ENCODE measurements around the gene GBX2.

The GBX2 gene

GRCh38 chr2:236125541-236125940 lies 42.6 kb downstream of the GBX2 start:
- TF ChIP-seq CTCF (conservative IDR thresholded peaks at IDR 0.05; ENCODE audit: low read depth, low read length), result no peak
- H3K4me3 ChIP-seq (ENCODE audit: low read depth, low read length), result no peak overlapping the region
- no peak for DNase-seq (ENCODE audit: low read depth)

- DNase-seq (ENCODE audit: low read depth), result no peak
- no peak for TF ChIP-seq CTCF (conservative IDR thresholded peaks at IDR 0.05; ENCODE audit: low read depth, low read length)
These were observed 43.8 kb downstream of the GBX2 start for GRCh38 chr2:236124182-236124893.

GRCh38 chr2:236123716-236124115 lies 44.5 kb downstream of the GBX2 start:
- no peak for TF ChIP-seq CTCF (conservative IDR thresholded peaks at IDR 0.05; ENCODE audit: low read depth, low read length)
- DNase-seq (ENCODE audit: low read depth), result no peak
- no peak overlapping the region for H3K4me3 ChIP-seq (ENCODE audit: low read depth, low read length)

More at GRCh38 chr2:236124182-236124893, 43.8 kb downstream of the GBX2 start:
- no peak overlapping the region for H3K4me3 ChIP-seq (ENCODE audit: low read depth, low read length)

- no peak overlapping the region for H3K4me3 ChIP-seq (ENCODE audit: low read depth, low read length)
- TF ChIP-seq CTCF (conservative IDR thresholded peaks at IDR 0.05; ENCODE audit: low read depth, low read length), result no peak
- DNase-seq (ENCODE audit: low read depth), result no peak
These were observed 46.0 kb downstream of the GBX2 start for GRCh38 chr2:236122236-236122635.

GRCh38 chr2:236121546-236121945 lies 46.6 kb downstream of the GBX2 start:
- no peak overlapping the region for H3K4me3 ChIP-seq (ENCODE audit: low read depth, low read length)
- no peak for DNase-seq (ENCODE audit: low read depth)
- no peak for TF ChIP-seq CTCF (conservative IDR thresholded peaks at IDR 0.05; ENCODE audit: low read depth, low read length)

GRCh38 chr2:236120829-236121228 lies 47.4 kb downstream of the GBX2 start:
- no peak overlapping the region for H3K4me3 ChIP-seq (ENCODE audit: low read depth, low read length)
- DNase-seq (ENCODE audit: low read depth), result no peak
- TF ChIP-seq CTCF (conservative IDR thresholded peaks at IDR 0.05; ENCODE audit: low read depth, low read length), result no peak

GRCh38 chr2:236120141-236120601 lies 48.0 kb downstream of the GBX2 start:
- DNase-seq (ENCODE audit: low read depth), result no peak
- H3K4me3 ChIP-seq (ENCODE audit: low read depth, low read length), result no peak overlapping the region
- TF ChIP-seq CTCF (conservative IDR thresholded peaks at IDR 0.05; ENCODE audit: low read depth, low read length), result no peak
